Loucy (cell line): ENCODE results near the gene MGLL.
A peak's percentile ranks its signal among the peaks of the same experiment; 100 is the strongest.

Source experiments
- CTCF ChIP-seq: fragments of 200-600 bp; sonication (generic); conservative IDR thresholded peaks from 2 replicates; pipeline ENCODE4 v1.5.1; 2014; ENCODE audit warnings: mild to moderate bottlenecking, antibody characterized with exemption, low read length
- EZH2phosphoT487 ChIP-seq: fragments of 200-600 bp; IDR thresholded peaks from 2 replicates; pipeline ENCODE4 v1.6.1; 2018; ENCODE audit warnings: antibody characterized with exemption, mild to moderate bottlenecking, moderate library complexity, borderline replicate concordance

- TF ChIP-seq EZH2phosphoT487 (no peak), CTCF (peak; percentile 71)
Measured at GRCh38 chr3:127791221-127791913, 30.9 kb downstream of the MGLL start.
